Neuronal stem cell (in vitro differentiated cells): Measurements from ENCODE around the gene IFT81.
A peak's percentile ranks its signal among the peaks of the same experiment; 100 is the strongest.

ENCODE experiments used
- DNase-seq: peaks from one replicate; pipeline ENCODE4 v3.0.0-alpha.2; 2013; ENCODE audit warnings: low spot score
- H2AFZ ChIP-seq: one replicate; pipeline ENCODE4 v1.6.1; 2013; ENCODE audit warnings: mild to moderate bottlenecking, low read length, inconsistent platforms
- H2AK5ac ChIP-seq: 2 replicates; pipeline ENCODE4 v1.6.1; 2013; ENCODE audit warnings: low read depth, mild to moderate bottlenecking, inconsistent platforms, low read length, moderate library complexity, mixed read lengths
- H2BK120ac ChIP-seq: 2 replicates; pipeline ENCODE4 v1.6.1; 2013; ENCODE audit warnings: low read depth, mild to moderate bottlenecking, inconsistent platforms, low read length, moderate library complexity, mixed read lengths
- H2BK12ac ChIP-seq: one replicate; pipeline ENCODE4 v1.6.1; 2013; ENCODE audit warnings: low read length, inconsistent platforms
- H2BK15ac ChIP-seq: 2 replicates; pipeline ENCODE4 v1.6.1; 2013; ENCODE audit warnings: mild to moderate bottlenecking, low read length, inconsistent platforms, mixed read lengths
- H2BK5ac ChIP-seq: one replicate; pipeline ENCODE4 v1.6.1; 2013; ENCODE audit warnings: inconsistent platforms, mild to moderate bottlenecking, low read length, moderate library complexity
- H3K14ac ChIP-seq: one replicate; pipeline ENCODE4 v1.6.1; 2013; ENCODE audit warnings: low read length, inconsistent platforms
- H3K18ac ChIP-seq: 2 replicates; pipeline ENCODE4 v1.6.1; 2013; ENCODE audit warnings: low read length, inconsistent platforms
- H3K23ac ChIP-seq: 2 replicates; pipeline ENCODE4 v1.6.1; 2013; ENCODE audit warnings: low read depth, mild to moderate bottlenecking, mixed read lengths, low read length, inconsistent platforms; ENCODE audit not compliant: poor library complexity
- H3K27ac ChIP-seq: replicated peaks from 3 replicates; pipeline ENCODE4 v1.5.1; 2013; ENCODE audit warnings: low read length, inconsistent platforms
- H3K27me3 ChIP-seq, 3 experiments: 2 replicates each; pipeline ENCODE4 v1.6.1; 2013; ENCODE audit warnings: low read length in 3 of 3, mild to moderate bottlenecking in 2 of 3, inconsistent platforms in 1 of 3, low read depth in 1 of 3, mixed read lengths in 1 of 3, moderate library complexity in 1 of 3; ENCODE audit not compliant: control insufficient read depth in 3 of 3, insufficient read depth in 3 of 3
- H3K36me3 ChIP-seq, 2 donors: replicated peaks in 1 of 2; 2 replicates each; pipeline ENCODE4 v1.6.1; 2013; ENCODE audit warnings: low read length in 2 of 2; ENCODE audit not compliant: control insufficient read depth in 2 of 2, insufficient read depth in 2 of 2
- H3K4ac ChIP-seq: 2 replicates; pipeline ENCODE4 v1.6.1; 2013; ENCODE audit warnings: inconsistent platforms, mild to moderate bottlenecking, low read length, moderate library complexity
- H3K4me1 ChIP-seq, 2 donors: 1 replicate in 1 of 2; 2 replicates in 1 of 2; pipeline ENCODE4 v1.6.1; 2013; ENCODE audit warnings: low read length in 2 of 2, low read depth in 1 of 2; ENCODE audit not compliant: control insufficient read depth in 2 of 2, insufficient read depth in 1 of 2
- H3K4me2 ChIP-seq: one replicate; pipeline ENCODE4 v1.6.1; 2013; ENCODE audit warnings: mild to moderate bottlenecking, low read length, inconsistent platforms; ENCODE audit not compliant: insufficient read depth, poor library complexity, severe bottlenecking
- H3K4me3 ChIP-seq, 2 donors: 2 replicates each; pipeline ENCODE4 v1.5.1; 2013; ENCODE audit warnings: low read length in 2 of 2, mild to moderate bottlenecking in 2 of 2, inconsistent platforms in 1 of 2, moderate library complexity in 1 of 2
- H3K79me1 ChIP-seq: one replicate; pipeline ENCODE4 v1.6.1; 2013; ENCODE audit warnings: low read depth, mild to moderate bottlenecking, inconsistent platforms, low read length, moderate library complexity
- H3K9ac ChIP-seq: one replicate; pipeline ENCODE4 v1.6.1; 2013; ENCODE audit warnings: mild to moderate bottlenecking, low read depth, low read length, inconsistent platforms; ENCODE audit not compliant: poor library complexity
- H3K9me3 ChIP-seq, 2 donors: replicated peaks in 1 of 2; 2 replicates each; pipeline versions ENCODE3 to v1.6.1; 2013; ENCODE audit warnings: low read length in 2 of 2, mild to moderate bottlenecking in 2 of 2, inconsistent platforms in 1 of 2, low read depth in 1 of 2, mixed read lengths in 1 of 2, moderate library complexity in 1 of 2; ENCODE audit not compliant: control insufficient read depth in 2 of 2, insufficient read depth in 1 of 2
- H4K8ac ChIP-seq: one replicate; pipeline ENCODE4 v1.6.1; 2013; ENCODE audit warnings: low read depth, mild to moderate bottlenecking, inconsistent platforms, low read length, moderate library complexity
- H4K91ac ChIP-seq: one replicate; pipeline ENCODE4 v1.6.1; 2013; ENCODE audit warnings: low read length, low read depth, mild to moderate bottlenecking, inconsistent platforms; ENCODE audit not compliant: poor library complexity
- WGBS, 2 donors: extraction: QIAGEN DNeasy Blood & Tissue Kit; methylation state at CpG; one replicate each; pipeline ENCODE4 v1.1.7; 2013; ENCODE audit warnings: missing lambda C conversion rate in 2 of 2, mixed read lengths in 1 of 2; ENCODE audit not compliant: insufficient read length in 2 of 2, insufficient replicate concordance in 1 of 2; ENCODE audit errors: extremely low coverage in 2 of 2; 5-methylcytosine and 5-hydroxymethylcytosine counted together

IFT81 gene

DNA sequence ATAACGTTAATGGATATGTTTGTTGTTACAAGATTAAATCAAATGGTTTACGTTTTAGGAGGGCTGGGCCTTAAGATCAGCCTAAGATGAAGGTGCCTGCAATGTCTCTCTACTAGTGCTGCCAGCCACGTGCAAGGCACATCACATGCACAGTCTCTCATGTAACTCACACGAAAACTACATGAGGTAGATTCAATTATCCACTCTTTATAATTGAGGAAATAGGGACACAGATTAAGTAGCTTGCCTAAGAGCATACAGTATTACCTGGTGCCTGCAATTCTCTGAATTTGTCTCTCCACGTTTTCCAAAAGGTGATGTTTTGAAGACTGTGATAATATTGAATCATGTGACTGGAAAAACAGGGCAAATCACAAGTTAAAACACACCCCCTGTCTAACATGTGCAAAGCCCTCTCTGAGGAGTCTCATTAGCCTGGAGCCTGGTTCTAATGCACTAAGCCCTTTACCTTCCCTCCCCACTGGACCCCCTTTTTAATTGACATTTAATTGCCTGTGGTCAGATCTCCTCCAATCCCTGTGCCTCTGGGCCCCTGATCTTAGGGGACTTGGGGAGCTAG is 142.3 kb downstream of the IFT81 start:
- H2BK120ac ChIP-seq: no peak overlapping the region
- no peak overlapping the region for H3K27ac ChIP-seq
- no peak overlapping the region for H2AK5ac ChIP-seq
- H3K27me3 ChIP-seq: no peaks in the 10 kb centered on the region
- no peaks in the 10 kb centered on the region for H3K79me1 ChIP-seq
- no peak overlapping the region for H2BK15ac ChIP-seq
- H2AFZ ChIP-seq: no peak overlapping the region
- H3K9me3 ChIP-seq: no peaks in the 10 kb centered on the region
- H3K4me3 ChIP-seq: no peak overlapping the region
- no peak overlapping the region for H3K14ac ChIP-seq
- H4K91ac ChIP-seq: no peak overlapping the region
- no peaks in the 10 kb centered on the region for H3K36me3 ChIP-seq
- no peak overlapping the region for H3K9ac ChIP-seq
- no peak overlapping the region for H3K18ac ChIP-seq
- peaks cover 13 to 20% of the 10 kb centered on the region in 2 donors for H3K4me1 ChIP-seq
- no peak for DNase-seq
- no peak overlapping the region for H3K4me2 ChIP-seq
- no CpG with 5 or more reads among the region's 5 CpGs for WGBS, 2 donors
- no peak overlapping the region for H3K4ac ChIP-seq
- no peak overlapping the region for H3K23ac ChIP-seq
- H2BK12ac ChIP-seq: no peak overlapping the region
- no peak overlapping the region for H2BK5ac ChIP-seq
- no peak overlapping the region for H4K8ac ChIP-seq

DNA sequence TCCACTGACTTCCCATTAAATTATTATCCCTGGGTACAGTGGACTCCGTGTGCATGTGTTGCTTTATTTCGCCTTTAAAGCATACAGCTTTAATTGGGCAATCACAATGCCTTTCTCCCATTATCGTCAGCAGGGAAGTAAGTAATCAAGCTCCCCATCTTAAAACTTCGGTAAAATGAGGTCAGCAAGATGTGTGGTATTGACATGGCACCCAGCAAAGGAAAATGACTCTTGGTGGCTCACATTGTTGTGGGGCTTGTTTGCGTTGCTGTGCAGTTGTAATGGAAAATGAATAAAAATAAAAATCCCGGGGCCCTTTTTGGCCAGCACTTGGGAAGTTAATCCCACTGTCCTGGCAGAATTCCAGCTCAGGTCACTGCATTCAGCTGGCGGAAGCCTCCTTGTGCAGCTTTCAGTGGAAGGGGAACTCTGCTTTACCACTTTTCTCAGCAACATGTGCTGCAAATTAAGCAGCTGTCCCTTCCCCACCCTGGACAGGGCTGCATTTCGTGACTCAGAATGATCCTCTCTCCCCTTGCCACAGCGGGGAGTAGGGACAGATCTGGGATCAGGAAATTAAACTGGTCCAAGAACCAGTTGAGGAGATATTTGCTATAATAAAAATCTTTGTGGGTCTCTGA is 142.9 kb downstream of the IFT81 start:
- H3K14ac ChIP-seq: no peak overlapping the region
- no peak overlapping the region for H3K4ac ChIP-seq
- H3K36me3 ChIP-seq: no peaks in the 10 kb centered on the region
- H3K27me3 ChIP-seq: no peaks in the 10 kb centered on the region
- H3K79me1 ChIP-seq: no peaks in the 10 kb centered on the region
- no peak overlapping the region for H3K9ac ChIP-seq
- no peak overlapping the region for H3K18ac ChIP-seq
- H2BK12ac ChIP-seq: no peak overlapping the region
- H3K4me1 ChIP-seq: peaks cover 13 to 20% of the 10 kb centered on the region in 2 donors
- H4K8ac ChIP-seq: no peak overlapping the region
- H3K23ac ChIP-seq: no peak overlapping the region
- H4K91ac ChIP-seq: no peak overlapping the region
- no peak overlapping the region for H2AK5ac ChIP-seq
- no peak for DNase-seq
- no peaks in the 10 kb centered on the region for H3K9me3 ChIP-seq
- no peak overlapping the region for H2BK5ac ChIP-seq
- no peak overlapping the region for H3K4me2 ChIP-seq
- H2BK120ac ChIP-seq: no peak overlapping the region
- no peak overlapping the region for H2AFZ ChIP-seq
- WGBS, 2 donors: no CpG with 5 or more reads among the region's 9 CpGs
- H3K27ac ChIP-seq: peak overlapping the region; percentile 22
- no peak overlapping the region for H3K4me3 ChIP-seq
- H2BK15ac ChIP-seq: no peak overlapping the region
